ENCODE measurements around the gene ABCG4.
"Not testable (repeated sequence)": the region's sequence is repeated elsewhere in the genome, so short reads cannot be mapped to it uniquely, and the experiment has no call there.

- TF ChIP-seq CTCF, POLR2A (IDR thresholded peaks at IDR 0.05): not testable (repeated sequence)
These were observed 18.2 kb downstream of the ABCG4 start for GRCh38 chr11:119167077-119167458.
